ENCODE measurements around the gene PPP1R9B.

Gene PPP1R9B

GRCh38 chr17:50103941-50104340, 46.5 kb downstream of the PPP1R9B start:
- DNase-seq = no peak

DNA sequence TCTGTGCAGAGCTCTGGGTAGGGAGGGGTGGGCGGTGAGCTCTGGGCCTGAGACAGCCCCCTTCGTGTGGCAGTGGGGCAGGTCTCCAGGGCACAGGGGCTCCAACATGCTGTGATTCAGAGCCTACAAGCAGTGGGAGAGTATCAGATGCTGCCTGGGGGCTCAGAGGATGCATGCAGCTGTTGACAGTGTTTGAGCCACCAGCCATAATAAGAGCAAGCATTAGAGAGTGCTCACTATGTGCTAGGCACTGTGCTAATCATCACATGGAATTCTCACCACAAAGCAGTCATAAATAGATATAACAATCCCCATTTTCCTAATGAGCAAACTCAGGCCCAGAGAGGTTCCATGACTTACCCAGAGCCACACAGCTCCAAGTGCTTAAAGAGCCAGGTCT, 47.2 kb downstream of the PPP1R9B start:
- DNase-seq = no peak

GRCh38 chr17:50102164-50102991, 48.1 kb downstream of the PPP1R9B start:
- DNase-seq = no peak

- no peak for DNase-seq
Measured at GRCh38 chr17:50101346-50102163, 48.9 kb downstream of the PPP1R9B start.

DNA sequence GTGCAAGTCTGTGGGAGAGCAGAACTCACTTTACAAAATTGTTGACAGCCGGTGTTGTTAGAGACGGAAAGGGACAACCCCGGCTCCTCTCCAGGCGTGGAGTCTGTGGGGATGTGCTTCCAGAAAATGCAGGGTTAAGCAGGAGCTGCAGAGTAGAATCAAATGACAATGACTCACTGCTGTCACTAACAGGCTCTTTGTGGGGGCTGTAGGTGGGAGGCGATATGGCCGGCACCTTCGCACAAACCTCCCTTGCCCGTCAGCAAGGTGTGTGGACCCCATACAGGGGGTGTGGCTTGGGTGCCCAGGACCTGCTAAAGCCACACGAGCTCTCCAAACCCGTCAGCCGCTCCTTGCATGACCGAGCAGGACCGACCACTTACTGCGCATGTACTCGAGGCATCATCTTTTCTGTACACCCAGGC, 49.5 kb downstream of the PPP1R9B start:
- no peak for DNase-seq

GRCh38 chr17:50100480-50100883, 50.0 kb downstream of the PPP1R9B start:
- DNase-seq = no peak

DNA sequence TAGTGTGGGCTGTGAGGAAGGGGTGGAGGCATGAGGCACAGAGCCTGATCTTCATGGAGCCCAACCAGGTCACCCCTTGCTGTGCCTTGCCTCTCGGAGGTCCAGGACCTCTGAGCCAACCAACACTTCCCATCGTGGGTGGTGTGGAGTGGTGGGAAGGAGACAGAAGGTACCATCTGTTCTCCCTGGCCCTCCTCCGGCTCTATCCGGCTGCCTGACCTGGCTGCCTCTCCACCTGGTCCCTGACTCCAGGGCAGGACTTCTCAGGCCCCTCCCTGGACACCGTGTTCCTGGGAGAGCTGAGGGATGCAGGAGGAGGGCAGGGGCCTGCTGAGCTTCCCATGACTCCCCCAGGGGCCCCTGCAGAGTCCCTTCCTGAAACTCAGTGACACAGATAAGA, 51.5 kb downstream of the PPP1R9B start:
- no peak for DNase-seq

DNA sequence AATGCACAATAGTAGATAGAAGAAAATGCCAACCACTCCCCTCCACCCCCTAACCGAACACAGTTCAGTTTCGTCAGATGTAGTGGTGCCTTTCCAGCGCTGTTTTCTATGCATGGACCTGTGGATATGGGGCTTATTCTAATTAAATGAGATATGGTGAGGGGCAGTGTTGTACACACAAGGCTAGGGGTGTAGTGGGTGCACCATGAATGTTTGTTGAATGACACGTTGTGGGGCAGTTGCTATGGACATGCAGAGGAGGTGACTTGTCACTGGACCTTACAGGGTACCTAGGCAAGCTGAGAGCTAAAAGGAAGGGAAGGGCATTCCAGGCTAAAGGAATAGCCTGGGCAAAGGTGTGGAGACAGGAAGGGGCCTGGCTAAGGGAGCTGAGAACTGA, 51.9 kb downstream of the PPP1R9B start:
- DNase-seq = no peak

DNA sequence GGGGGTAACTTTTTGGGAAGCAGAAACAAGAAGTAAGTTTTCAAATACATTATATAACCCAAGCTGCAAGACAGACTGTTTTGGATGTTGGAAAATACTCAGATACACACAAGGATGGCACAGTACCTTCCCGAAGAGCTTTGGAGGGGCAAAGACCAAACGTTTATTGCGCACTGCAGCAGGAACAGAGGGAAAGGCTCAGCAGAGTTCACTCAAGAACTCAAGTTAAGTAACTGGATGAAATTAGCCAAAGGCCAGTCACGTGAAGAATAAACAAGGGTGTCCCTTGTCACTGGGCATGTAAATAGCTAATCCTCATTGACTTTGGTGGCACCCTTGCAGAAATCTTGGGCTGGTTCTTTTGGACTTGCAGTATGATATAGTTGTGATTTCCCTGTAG, 52.6 kb downstream of the PPP1R9B start:
- DNase-seq = no peak

- no peak for DNase-seq
Measured at GRCh38 chr17:50097455-50097854, 53.0 kb downstream of the PPP1R9B start.

DNA sequence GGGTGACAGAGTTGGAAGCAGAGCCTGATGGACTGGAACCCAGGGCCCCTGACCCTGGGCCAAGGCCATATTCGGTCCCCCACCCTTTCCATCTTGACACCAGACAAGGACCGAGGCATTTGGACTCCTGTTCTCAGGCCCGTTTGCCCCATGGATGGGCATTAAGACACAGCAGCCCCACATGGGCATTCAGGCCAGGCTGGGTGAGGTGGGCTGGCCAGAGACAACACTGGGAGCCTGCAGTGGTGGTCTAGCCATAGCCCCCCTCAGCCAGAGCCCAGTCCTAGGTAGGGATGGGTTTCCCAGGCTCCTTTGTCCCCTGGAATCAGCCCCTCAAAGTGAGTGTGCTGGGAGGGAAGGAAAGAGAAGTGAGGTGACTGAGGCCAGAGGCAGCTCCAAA, 53.7 kb downstream of the PPP1R9B start:
- no peak for DNase-seq

- no peak for DNase-seq
Measured at GRCh38 chr17:50096092-50096491, 54.4 kb downstream of the PPP1R9B start.

GRCh38 chr17:50095626-50096037, 54.8 kb downstream of the PPP1R9B start:
- DNase-seq = no peak

DNA sequence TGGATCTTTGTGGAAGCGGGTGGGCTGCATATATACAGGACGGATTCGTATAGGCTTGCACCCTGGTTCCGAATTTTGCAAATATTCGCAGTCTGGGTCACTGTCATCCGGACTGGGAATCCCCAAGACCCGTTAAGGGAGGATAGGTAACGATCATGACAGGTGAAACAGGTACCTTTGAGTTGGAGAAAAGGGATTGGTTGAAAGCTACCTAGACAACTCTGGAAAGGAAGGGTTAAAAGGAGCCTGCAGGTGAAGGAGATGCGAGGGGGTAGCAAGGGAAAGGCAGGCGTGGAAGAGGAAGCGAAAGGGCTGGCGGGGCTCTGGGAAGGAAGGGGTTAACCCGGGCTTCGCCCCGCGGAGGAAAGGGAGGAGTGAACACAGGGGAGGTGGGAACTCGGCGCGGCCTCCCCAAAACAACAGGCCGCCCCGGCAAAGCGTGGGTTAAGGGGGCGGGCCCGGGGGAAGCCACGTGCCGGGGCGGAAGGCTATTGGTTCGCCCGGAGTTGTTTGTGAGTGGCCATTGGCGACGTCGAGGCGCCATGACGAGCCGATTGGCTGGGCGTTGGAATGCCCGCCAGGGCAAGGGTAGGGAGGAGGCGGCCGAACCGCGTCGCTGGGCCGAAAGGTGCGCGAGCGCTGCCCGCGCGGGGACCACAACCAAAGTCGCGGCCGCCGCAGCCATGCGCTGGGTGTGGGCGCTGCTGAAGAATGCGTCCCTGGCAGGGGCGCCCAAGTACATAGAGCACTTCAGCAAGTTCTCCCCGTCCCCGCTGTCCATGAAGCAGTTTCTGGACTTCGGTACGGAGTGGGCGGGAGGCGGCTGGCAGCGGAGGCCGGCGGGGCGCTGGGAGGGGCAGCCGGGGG, 55.5 kb downstream of the PPP1R9B start, which contains the start of gene PDK2:
TSS of gene PDK2 (plus strand) at position 599 of the 867 bp plus-strand sequence. CDS start at position 684, 85 bp downstream.
- DNase-seq = peak; percentile 90

DNA sequence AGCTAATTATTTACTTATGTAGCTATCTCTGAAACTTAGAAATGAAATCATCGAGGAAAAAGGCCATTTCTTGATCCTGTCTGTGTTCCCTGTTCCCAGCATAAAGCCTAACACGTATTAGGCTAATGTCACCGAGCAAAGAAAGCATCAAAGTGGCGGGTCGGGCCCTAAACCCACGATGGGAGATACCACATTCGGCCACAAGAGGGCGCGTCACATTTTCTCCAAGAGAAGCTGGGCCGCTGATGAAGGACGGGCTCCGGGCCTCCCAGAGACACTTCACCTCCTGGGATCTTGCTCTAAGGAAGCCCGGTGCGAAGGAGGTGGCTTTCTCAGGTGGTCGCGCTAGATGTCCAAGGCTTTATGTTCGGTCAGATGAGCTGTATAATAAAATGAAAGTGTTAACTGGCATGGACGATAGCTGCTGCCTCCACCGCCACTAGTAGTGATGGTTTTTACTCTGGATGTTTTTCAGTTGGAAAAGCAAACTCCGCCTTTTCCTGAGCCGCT, 56.2 kb downstream of the PPP1R9B start:
- DNase-seq = peak; percentile 93

DNA sequence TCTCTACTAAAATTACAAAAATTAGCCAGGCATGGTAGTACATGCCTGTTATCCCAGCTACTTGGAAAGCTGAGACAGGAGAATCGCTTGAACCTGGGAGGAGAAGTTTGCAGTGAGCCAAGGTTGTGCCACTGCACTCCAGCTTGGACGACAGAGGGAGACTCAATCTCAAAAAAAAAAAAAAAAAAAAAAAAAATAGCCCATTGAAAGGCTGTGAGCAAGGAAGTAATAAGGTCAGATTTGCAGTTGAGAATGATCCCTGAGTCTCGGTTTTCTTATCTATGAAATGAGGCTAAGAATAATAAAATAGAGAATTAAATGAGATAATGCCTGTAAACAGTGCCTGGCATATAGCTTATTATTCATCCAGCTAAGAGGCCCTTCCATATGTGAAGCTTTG, 56.7 kb downstream of the PPP1R9B start:
- no peak for DNase-seq

DNA sequence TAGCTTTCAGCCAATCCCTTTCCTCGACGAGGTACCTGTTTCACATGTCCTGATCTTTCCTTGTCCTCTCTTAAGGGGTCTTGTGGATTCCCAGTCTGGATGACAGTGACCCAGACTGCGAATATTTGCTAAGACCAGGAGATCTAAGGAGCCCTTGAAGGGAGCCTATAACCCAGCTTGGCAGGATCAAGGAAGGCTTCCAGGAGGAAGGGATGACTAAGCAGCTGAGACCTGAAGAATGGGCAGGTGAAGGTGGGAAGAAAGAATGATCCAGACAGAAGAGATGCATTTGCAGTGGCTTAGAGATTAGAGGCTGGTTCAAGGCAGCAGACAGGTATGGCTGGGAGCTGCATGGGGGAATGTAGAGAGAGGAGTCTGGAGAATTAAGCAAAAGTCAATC, 57.2 kb downstream of the PPP1R9B start:
- DNase-seq = no peak

DNA sequence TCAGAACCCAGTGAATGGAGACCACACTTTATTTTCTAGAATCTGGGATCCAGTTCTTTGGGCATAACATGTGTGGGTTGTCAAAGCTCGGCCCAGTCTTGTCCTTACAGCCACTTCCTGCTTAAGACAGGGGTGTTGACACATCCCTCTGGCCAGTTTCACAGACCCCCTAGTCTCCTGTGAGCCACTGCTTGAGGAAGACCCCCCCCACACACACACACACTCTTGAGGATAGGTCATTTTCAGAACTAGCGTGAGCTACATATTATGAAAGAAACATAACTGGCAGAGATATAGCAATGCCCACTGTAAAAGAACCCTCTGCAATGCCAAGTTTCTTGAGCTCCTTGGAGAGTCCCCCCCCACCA, 58.6 kb downstream of the PPP1R9B start:
- no peak for DNase-seq

GRCh38 chr17:50090971-50091917, 59.2 kb downstream of the PPP1R9B start:
- no peak for DNase-seq

DNA sequence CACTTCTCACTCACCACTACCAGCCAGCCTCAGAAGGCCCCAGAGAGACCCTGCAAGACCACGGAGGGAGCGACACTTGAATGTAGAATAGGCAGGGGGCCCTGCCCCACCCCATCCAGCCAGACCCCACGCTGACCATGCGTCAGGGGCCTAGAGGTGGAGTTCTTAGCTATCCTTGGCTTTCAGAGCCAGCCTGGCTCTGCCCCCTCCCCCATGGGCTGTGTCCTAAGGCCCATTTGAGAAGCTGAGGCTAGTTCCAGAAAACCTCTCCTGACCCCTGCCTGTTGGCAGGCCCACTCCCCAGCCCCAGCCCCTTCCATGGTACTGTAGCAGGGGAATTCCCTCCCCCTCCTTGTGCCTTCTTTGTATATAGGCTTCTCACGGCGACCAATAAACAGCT, 60.4 kb downstream of the PPP1R9B start:
- no peak for DNase-seq

DNA sequence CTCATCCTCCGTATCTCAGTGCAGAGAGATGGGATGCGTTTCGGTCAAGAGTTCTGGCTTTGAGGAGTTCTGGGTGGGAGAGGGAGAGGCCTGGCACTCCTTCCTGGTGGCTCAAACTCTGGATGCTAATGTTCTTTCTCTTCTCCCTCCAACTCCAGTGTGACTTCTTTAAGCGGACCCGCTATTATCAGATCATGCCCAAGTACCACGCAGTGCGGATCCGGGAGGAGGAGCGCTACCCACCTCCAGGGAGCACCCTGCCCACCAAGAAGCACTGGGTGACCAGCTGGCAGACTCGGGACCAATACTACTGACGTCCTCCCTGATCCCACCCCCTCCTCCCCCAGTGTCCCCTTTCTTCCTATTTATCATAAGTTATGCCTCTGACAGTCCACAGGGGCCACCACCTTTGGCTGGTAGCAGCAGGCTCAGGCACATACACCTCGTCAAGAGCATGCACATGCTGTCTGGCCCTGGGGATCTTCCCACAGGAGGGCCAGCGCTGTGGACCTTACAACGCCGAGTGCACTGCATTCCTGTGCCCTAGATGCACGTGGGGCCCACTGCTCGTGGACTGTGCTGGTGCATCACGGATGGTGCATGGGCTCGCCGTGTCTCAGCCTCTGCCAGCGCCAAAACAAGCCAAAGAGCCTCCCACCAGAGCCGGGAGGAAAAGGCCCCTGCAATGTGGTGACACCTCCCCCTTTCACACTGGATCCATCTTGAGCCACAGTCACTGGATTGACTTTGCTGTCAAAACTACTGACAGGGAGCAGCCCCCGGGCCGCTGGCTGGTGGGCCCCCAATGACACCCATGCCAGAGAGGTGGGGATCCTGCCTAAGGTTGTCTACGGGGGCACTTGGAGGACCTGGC, 61.3 kb downstream of the PPP1R9B start:
- DNase-seq = no peak
